SK-N-SH (cell line): Measurements from ENCODE around the gene DUSP28.

Experiments used
- CHD2 ChIP-seq: fragments of 150-350 bp; IDR thresholded peaks from 2 replicates; pipeline ENCODE4 v1.6.1; 2018; ENCODE audit warnings: low read length; ENCODE audit not compliant: partially characterized antibody
- EZH2phosphoT487 ChIP-seq: fragments of 200-600 bp; sonication (generic); IDR thresholded peaks from 2 replicates; pipeline ENCODE4 v1.6.1; 2017; ENCODE audit warnings: low read depth, mixed run types, mild to moderate bottlenecking, antibody characterized with exemption, moderate library complexity, borderline replicate concordance
- REST ChIP-seq: IDR thresholded peaks from 2 replicates; pipeline ENCODE4 v1.6.1; 2012; ENCODE audit warnings: mild to moderate bottlenecking, low read depth, low read length, moderate library complexity
- TF ChIP-seq, protein P1 (sequence below): fragments of 200-600 bp; sonication (generic); IDR thresholded peaks from 2 replicates; pipeline ENCODE4 v1.6.1; 2017; ENCODE audit warnings: antibody characterized with exemption, mild to moderate bottlenecking, moderate library complexity

DNA sequence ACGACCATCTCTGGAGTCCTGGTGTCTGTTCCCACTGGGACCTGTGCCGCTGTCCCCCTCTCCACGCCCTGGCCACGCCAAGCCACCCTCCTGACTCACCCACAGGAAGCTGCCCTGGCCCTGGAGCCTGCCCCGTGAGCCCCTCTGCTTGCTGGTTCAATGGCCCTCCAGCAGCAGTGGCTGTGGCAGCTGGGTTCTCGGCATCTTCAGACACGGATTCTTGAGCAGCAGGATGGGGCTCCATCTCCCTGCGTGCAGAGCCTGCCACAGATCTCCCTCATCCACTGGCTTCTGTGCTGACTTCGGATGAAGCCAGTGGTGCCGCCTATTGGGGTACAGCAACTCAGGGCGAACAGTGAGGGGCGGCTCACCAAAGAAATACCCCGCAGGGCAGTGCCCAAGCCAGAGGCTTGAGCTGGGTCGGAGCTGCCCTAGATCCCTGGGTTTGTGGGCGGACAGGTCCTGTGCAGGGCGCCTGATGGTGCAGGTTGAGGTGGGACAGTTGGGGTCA lies 40.3 kb downstream of the DUSP28 start:
- TF ChIP-seq EZH2phosphoT487 (no peak), CHD2 (no peak), REST (no peak)
- TF ChIP-seq, protein P1, sequence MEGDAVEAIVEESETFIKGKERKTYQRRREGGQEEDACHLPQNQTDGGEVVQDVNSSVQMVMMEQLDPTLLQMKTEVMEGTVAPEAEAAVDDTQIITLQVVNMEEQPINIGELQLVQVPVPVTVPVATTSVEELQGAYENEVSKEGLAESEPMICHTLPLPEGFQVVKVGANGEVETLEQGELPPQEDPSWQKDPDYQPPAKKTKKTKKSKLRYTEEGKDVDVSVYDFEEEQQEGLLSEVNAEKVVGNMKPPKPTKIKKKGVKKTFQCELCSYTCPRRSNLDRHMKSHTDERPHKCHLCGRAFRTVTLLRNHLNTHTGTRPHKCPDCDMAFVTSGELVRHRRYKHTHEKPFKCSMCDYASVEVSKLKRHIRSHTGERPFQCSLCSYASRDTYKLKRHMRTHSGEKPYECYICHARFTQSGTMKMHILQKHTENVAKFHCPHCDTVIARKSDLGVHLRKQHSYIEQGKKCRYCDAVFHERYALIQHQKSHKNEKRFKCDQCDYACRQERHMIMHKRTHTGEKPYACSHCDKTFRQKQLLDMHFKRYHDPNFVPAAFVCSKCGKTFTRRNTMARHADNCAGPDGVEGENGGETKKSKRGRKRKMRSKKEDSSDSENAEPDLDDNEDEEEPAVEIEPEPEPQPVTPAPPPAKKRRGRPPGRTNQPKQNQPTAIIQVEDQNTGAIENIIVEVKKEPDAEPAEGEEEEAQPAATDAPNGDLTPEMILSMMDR, result no peak
